Osteocyte (in vitro differentiated cells): ENCODE measurements around the gene LTF. TPM values are rescaled to one million over a fixed set of nuclear protein-coding genes. Genes with fewer than 3 reads are reported as not detected.

ENCODE experiments used
- DNase-seq: peaks from one replicate; pipeline ENCODE4 v3.0.0; 2021; ENCODE audit warnings: mixed read lengths; ENCODE audit not compliant: unreplicated experiment; ENCODE audit errors: extremely low spot score
- H3K27ac Mint-ChIP-seq: one replicate; pipeline ENCODE4 v1.8.0; 2021; ENCODE audit warnings: mild to moderate bottlenecking, mixed read lengths; ENCODE audit not compliant: unreplicated experiment
- H3K27me3 Mint-ChIP-seq: one replicate; pipeline ENCODE4 v1.8.0; 2021; ENCODE audit warnings: mixed read lengths; ENCODE audit not compliant: unreplicated experiment
- H3K36me3 Mint-ChIP-seq: one replicate; pipeline ENCODE4 v1.8.0; 2021; ENCODE audit warnings: mixed read lengths; ENCODE audit not compliant: unreplicated experiment
- H3K4me1 Mint-ChIP-seq: one replicate; pipeline ENCODE4 v1.8.0; 2021; ENCODE audit warnings: mixed read lengths; ENCODE audit not compliant: unreplicated experiment
- H3K4me3 Mint-ChIP-seq: one replicate; pipeline ENCODE4 v1.8.0; 2021; ENCODE audit warnings: mild to moderate bottlenecking, moderate library complexity, mixed read lengths; ENCODE audit not compliant: unreplicated experiment
- H3K9me3 Mint-ChIP-seq: one replicate; pipeline ENCODE4 v1.8.0; 2021; ENCODE audit warnings: mixed read lengths; ENCODE audit not compliant: unreplicated experiment
- CTCF ChIP-seq: fragments of 200-600 bp; sonication (generic); IDR thresholded peaks from 2 replicates; pipeline ENCODE4 v1.5.0; 2021; ENCODE audit warnings: antibody characterized with exemption, mild to moderate bottlenecking, moderate library complexity
- total RNA-seq: library from RNA; stranded (reverse); gene quantifications from 2 replicates; pipeline ENCODE4 v1.2.1, GENCODE V29; 2021

LTF gene
- total RNA-seq, 1 donor from 2014 or later: not detected

GRCh38 chr3:46489875-46490274 is 25.2 kb upstream of the LTF start:
- H3K4me3 Mint-ChIP-seq: no peak overlapping the region
- H3K36me3 Mint-ChIP-seq: no peaks in the 10 kb centered on the region
- DNase-seq: no peak
- H3K27me3 Mint-ChIP-seq: no peaks in the 10 kb centered on the region
- H3K27ac Mint-ChIP-seq: no peak overlapping the region
- H3K9me3 Mint-ChIP-seq: no peaks in the 10 kb centered on the region
- no peak for TF ChIP-seq CTCF
- H3K4me1 Mint-ChIP-seq: peaks cover 8% of the 10 kb centered on the region

- Mint-ChIP-seq H3K27me3 (no peaks in the 10 kb centered on the region), H3K9me3 (no peaks in the 10 kb centered on the region), H3K27ac (no peak overlapping the region), H3K4me1 (peaks cover 8% of the 10 kb centered on the region), H3K36me3 (no peaks in the 10 kb centered on the region), H3K4me3 (no peak overlapping the region)
- peak; percentile 68 for DNase-seq
- TF ChIP-seq CTCF: no peak
These were observed 24.7 kb upstream of the LTF start for GRCh38 chr3:46489381-46489780.

DNA sequence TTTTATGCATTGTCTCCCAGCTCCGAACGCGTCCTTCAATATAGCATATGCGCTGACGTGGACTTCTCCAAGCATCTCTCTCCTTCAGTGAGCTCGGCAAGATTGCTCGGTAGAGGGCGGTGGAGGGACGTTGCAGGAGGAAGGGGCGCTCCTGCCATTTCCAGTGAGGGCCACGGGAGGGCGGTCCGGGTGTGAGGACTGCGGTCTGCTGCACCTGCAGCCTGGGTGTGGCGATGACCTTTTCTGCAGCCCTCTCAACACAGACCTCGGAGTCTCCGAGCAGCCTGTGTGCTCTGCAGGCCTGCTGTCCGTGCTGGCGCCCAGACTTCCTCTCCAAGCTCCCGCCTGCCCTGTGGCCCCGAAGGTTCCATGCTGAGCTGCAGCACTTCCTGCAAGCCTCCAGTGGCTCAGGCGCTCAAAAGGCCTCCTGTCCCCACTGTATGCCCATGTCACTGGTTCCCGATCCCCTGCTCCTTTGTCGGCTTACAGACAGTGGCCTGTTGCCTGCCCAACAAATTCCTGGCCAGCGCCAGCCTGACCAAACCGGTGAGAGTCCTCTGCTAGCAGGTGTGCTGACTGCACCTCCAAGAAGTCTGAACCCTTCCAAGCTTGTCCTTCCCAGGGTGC is 24.1 kb upstream of the LTF start:
- H3K36me3 Mint-ChIP-seq: no peaks in the 10 kb centered on the region
- peaks cover 8% of the 10 kb centered on the region for H3K4me1 Mint-ChIP-seq
- H3K9me3 Mint-ChIP-seq: no peaks in the 10 kb centered on the region
- H3K4me3 Mint-ChIP-seq: no peak overlapping the region
- H3K27me3 Mint-ChIP-seq: no peaks in the 10 kb centered on the region
- no peak overlapping the region for H3K27ac Mint-ChIP-seq
- peak; percentile 100 for TF ChIP-seq CTCF
- DNase-seq: peak; percentile 95

GRCh38 chr3:46485779-46486175 is 21.1 kb upstream of the LTF start:
- TF ChIP-seq CTCF: no peak
- H3K4me3 Mint-ChIP-seq: no peak overlapping the region
- DNase-seq: no peak
- H3K9me3 Mint-ChIP-seq: no peaks in the 10 kb centered on the region
- no peak overlapping the region for H3K27ac Mint-ChIP-seq
- H3K36me3 Mint-ChIP-seq: no peaks in the 10 kb centered on the region
- peaks cover 8% of the 10 kb centered on the region for H3K4me1 Mint-ChIP-seq
- H3K27me3 Mint-ChIP-seq: peaks cover 13% of the 10 kb centered on the region

GRCh38 chr3:46484911-46485778 is 20.4 kb upstream of the LTF start:
- DNase-seq: no peak
- no peak for TF ChIP-seq CTCF
- Mint-ChIP-seq H3K27me3 (peaks cover 19% of the 10 kb centered on the region), H3K27ac (no peak overlapping the region), H3K4me1 (peaks cover 8% of the 10 kb centered on the region), H3K4me3 (no peak overlapping the region), H3K36me3 (no peaks in the 10 kb centered on the region), H3K9me3 (no peaks in the 10 kb centered on the region)
